SK-N-SH treated with all-trans-retinoic acid at 6 μM for 48 hours (cell line): ENCODE measurements around the gene EPHB2.

Source experiments
- ARNTL ChIP-seq: fragments of 450-650 bp; formaldehyde crosslinking; IDR thresholded peaks from 2 replicates; pipeline ENCODE4 v1.5.0; 2020; ENCODE audit warnings: low read depth, mild to moderate bottlenecking, moderate library complexity, borderline replicate concordance
- BACH2 ChIP-seq: fragments of 250-450 bp; sonication (Bioruptor Pico); IDR thresholded peaks from 2 replicates; pipeline ENCODE4 v1.9.0; 2021; ENCODE audit warnings: mild to moderate bottlenecking, borderline replicate concordance
- CSDC2 ChIP-seq: fragments of 250-450 bp; sonication (Bioruptor Pico); IDR thresholded peaks from 2 replicates; pipeline ENCODE4 v1.5.0; 2020; ENCODE audit warnings: mild to moderate bottlenecking, moderate library complexity
- PATZ1 ChIP-seq: fragments of 250-450 bp; sonication (Bioruptor Pico); IDR thresholded peaks from 2 replicates; pipeline ENCODE4 v1.8.0; 2020; ENCODE audit warnings: mild to moderate bottlenecking, moderate library complexity, borderline replicate concordance
- RARB ChIP-seq: fragments of 250-450 bp; sonication (Bioruptor Pico); IDR thresholded peaks from 2 replicates; pipeline ENCODE4 v1.8.0; 2021; ENCODE audit warnings: mild to moderate bottlenecking, moderate library complexity
- SNAI2 ChIP-seq: fragments of 250-450 bp; sonication (Bioruptor Pico); IDR thresholded peaks from 2 replicates; pipeline ENCODE4 v1.5.0; 2020; ENCODE audit warnings: mild to moderate bottlenecking, moderate library complexity
- ZNF565 ChIP-seq: fragments of 450-650 bp; formaldehyde crosslinking; conservative IDR thresholded peaks from 2 replicates; pipeline ENCODE4 v1.5.0; 2020; ENCODE audit warnings: low read depth, mild to moderate bottlenecking, moderate library complexity
- TF ChIP-seq, protein P1 (sequence below): fragments of 250-450 bp; sonication (Bioruptor Pico); IDR thresholded peaks from 2 replicates; pipeline ENCODE4 v1.5.1; 2020; ENCODE audit warnings: low read depth, mild to moderate bottlenecking, moderate library complexity
- TF ChIP-seq, protein P2 (sequence below): fragments of 250-450 bp; sonication (Bioruptor Pico); IDR thresholded peaks from 2 replicates; pipeline ENCODE4 v1.5.1; 2021; ENCODE audit warnings: mild to moderate bottlenecking, moderate library complexity

GRCh38 chr1:22880174-22880601 lies 169.5 kb downstream of the EPHB2 start:
- TF ChIP-seq CSDC2 (CRISPR knock-in tag), result no peak
- no peak for TF ChIP-seq RARB (CRISPR knock-in tag)
- TF ChIP-seq ARNTL (CRISPR knock-in tag), result no peak
- TF ChIP-seq, protein P1, sequence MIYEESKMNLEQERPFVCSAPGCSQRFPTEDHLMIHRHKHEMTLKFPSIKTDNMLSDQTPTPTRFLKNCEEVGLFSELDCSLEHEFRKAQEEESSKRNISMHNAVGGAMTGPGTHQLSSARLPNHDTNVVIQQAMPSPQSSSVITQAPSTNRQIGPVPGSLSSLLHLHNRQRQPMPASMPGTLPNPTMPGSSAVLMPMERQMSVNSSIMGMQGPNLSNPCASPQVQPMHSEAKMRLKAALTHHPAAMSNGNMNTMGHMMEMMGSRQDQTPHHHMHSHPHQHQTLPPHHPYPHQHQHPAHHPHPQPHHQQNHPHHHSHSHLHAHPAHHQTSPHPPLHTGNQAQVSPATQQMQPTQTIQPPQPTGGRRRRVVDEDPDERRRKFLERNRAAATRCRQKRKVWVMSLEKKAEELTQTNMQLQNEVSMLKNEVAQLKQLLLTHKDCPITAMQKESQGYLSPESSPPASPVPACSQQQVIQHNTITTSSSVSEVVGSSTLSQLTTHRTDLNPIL (CRISPR knock-in tag), result no peak
- TF ChIP-seq SNAI2, result no peak
- no peak for TF ChIP-seq PATZ1 (CRISPR knock-in tag)
- TF ChIP-seq, protein P2, sequence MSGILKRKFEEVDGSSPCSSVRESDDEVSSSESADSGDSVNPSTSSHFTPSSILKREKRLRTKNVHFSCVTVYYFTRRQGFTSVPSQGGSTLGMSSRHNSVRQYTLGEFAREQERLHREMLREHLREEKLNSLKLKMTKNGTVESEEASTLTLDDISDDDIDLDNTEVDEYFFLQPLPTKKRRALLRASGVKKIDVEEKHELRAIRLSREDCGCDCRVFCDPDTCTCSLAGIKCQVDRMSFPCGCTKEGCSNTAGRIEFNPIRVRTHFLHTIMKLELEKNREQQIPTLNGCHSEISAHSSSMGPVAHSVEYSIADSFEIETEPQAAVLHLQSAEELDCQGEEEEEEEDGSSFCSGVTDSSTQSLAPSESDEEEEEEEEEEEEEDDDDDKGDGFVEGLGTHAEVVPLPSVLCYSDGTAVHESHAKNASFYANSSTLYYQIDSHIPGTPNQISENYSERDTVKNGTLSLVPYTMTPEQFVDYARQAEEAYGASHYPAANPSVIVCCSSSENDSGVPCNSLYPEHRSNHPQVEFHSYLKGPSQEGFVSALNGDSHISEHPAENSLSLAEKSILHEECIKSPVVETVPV (CRISPR knock-in tag), result no peak
- TF ChIP-seq BACH2 (CRISPR knock-in tag), result no peak
- TF ChIP-seq ZNF565, result no peak
